ENCODE results near the gene CSTF1. TPM values are rescaled to one million over a fixed set of nuclear protein-coding genes. Genes with fewer than 3 reads are reported as not detected.

The CSTF1 gene
- total and polyA plus RNA-seq, 2 donors from 2014 or later = 16.2 to 30.7 TPM

DNA sequence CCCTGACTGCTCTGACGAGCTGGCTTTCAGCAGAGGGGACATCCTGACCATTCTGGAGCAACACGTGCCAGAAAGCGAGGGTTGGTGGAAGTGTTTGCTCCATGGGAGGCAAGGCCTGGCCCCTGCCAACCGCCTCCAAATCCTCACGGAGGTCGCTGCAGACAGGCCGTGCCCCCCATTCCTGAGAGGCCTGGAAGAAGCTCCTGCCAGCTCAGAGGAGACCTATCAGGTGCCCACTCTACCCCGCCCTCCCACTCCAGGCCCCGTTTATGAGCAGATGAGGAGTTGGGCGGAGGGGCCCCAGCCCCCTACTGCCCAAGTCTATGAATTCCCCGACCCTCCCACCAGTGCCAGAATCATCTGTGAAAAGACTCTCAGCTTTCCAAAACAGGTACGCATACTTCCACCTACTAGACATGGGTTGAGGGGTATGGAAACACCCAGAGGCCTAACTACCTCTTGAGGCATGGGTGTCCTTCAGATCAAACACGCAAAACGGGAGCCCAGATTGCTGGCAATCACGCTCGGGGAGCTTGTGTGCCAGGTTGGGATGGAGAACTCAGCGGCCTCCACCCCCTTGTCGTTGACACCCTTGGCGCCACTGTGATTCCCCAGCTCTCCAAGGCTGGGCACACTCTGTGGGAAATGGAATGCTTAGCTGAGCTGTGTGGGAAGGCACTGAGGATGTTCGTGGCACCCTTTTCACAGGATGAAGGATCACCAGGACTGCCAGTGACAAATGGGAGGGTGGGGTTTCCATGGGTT, 44.9 kb downstream of the CSTF1 start:
- intact Hi-C loops (cut with DNase I) = no loop called here
- H3K27ac ChIP-seq (ENCODE audit: low read depth in 2 of 2, low read length in 2 of 2) = no peak overlapping the region
- no peaks in the 10 kb centered on the region for H3K36me3 ChIP-seq (ENCODE audit: control insufficient read depth in 2 of 3, insufficient read depth in 3 of 3, low read length in 3 of 3)
- H3K9ac ChIP-seq (ENCODE audit: low read length in 3 of 3) = no peak overlapping the region
- no peak overlapping the region for H3K4me3 ChIP-seq (ENCODE audit: low read length in 3 of 3)
- H3K4me1 ChIP-seq (ENCODE audit: control insufficient read depth in 2 of 3, insufficient read depth in 2 of 3, low read depth in 1 of 3, low read length in 3 of 3) = no peaks in the 10 kb centered on the region
- TF ChIP-seq, protein P1, sequence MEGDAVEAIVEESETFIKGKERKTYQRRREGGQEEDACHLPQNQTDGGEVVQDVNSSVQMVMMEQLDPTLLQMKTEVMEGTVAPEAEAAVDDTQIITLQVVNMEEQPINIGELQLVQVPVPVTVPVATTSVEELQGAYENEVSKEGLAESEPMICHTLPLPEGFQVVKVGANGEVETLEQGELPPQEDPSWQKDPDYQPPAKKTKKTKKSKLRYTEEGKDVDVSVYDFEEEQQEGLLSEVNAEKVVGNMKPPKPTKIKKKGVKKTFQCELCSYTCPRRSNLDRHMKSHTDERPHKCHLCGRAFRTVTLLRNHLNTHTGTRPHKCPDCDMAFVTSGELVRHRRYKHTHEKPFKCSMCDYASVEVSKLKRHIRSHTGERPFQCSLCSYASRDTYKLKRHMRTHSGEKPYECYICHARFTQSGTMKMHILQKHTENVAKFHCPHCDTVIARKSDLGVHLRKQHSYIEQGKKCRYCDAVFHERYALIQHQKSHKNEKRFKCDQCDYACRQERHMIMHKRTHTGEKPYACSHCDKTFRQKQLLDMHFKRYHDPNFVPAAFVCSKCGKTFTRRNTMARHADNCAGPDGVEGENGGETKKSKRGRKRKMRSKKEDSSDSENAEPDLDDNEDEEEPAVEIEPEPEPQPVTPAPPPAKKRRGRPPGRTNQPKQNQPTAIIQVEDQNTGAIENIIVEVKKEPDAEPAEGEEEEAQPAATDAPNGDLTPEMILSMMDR (IDR thresholded peaks at IDR 0.05; ENCODE audit: borderline replicate concordance, extremely low read depth, insufficient read depth) = no peak
- FAIRE-seq = no peak
- DNase-seq = no peak
- H3K27me3 ChIP-seq (ENCODE audit: control insufficient read depth, insufficient read depth, low read length) = no peaks in the 10 kb centered on the region
- no peaks in the 10 kb centered on the region for H3K9me3 ChIP-seq (ENCODE audit: control insufficient read depth in 2 of 3, insufficient read depth in 1 of 3, low read length in 3 of 3)

DNA sequence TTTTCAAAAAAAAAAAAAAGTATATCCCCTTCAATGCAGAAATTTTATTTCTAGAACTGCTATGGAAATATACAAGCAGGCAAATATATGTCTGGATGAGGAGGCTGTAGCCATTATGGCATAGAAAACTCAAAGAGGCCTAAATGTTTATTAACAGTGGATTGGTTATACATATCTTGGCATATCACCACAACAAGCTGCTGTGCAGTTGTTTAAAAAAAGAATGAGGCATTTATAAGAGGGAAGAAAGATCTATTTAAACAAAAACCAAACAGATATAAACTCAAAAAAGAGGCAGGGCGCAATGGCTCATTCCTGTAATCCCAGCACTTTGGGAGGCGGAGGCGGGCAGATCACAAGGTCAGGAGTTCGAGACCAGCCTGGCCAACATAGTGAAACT, 45.8 kb downstream of the CSTF1 start:
- H3K4me1 ChIP-seq (ENCODE audit: control insufficient read depth in 2 of 3, insufficient read depth in 2 of 3, low read depth in 1 of 3, low read length in 3 of 3) = no peaks in the 10 kb centered on the region
- H3K4me3 ChIP-seq (ENCODE audit: low read length in 3 of 3) = no peak overlapping the region
- no peak overlapping the region for H3K9ac ChIP-seq (ENCODE audit: low read length in 3 of 3)
- DNase-seq (no peak), FAIRE-seq (no peak)
- TF ChIP-seq, protein P1 (IDR thresholded peaks at IDR 0.05; ENCODE audit: borderline replicate concordance, extremely low read depth, insufficient read depth) = no peak
- H3K36me3 ChIP-seq (ENCODE audit: control insufficient read depth in 2 of 3, insufficient read depth in 3 of 3, low read length in 3 of 3) = no peaks in the 10 kb centered on the region
- H3K27me3 ChIP-seq (ENCODE audit: control insufficient read depth, insufficient read depth, low read length) = no peaks in the 10 kb centered on the region
- intact Hi-C loops (cut with DNase I) = no loop called here
- no peaks in the 10 kb centered on the region for H3K9me3 ChIP-seq (ENCODE audit: control insufficient read depth in 2 of 3, insufficient read depth in 1 of 3, low read length in 3 of 3)
- no peak overlapping the region for H3K27ac ChIP-seq (ENCODE audit: low read depth in 2 of 2, low read length in 2 of 2)

DNA sequence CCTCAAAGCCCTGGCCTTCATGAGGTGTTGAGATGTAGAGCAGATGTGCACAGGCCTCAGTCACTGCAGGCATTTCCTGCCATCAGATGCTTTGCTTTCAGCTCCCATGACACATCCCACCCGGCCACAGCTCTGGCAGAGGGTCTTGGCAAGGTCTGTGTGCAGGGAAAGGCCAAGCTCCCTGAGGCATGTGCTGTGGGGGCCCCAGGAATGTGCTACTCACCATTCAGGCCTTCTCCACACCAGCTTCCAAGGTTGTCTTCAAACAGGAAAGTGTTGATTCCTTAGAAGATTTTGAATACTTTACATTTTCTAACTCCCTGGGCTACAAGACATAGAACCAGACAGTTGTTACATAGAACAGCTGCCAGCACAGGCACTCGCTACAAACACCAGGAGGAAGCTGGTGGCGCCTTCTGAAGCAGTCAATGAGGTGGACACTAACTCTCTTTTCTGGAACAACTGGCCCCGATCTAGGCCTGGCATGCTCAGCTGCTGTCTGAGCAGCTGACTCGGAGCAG, 47.4 kb downstream of the CSTF1 start:
- Histone ChIP-seq H3K27ac (ENCODE audit: low read depth in 2 of 2, low read length in 2 of 2) (peak overlapping the region in 1 of 2 donors; percentile 28), H3K4me1 (ENCODE audit: control insufficient read depth in 2 of 3, insufficient read depth in 2 of 3, low read depth in 1 of 3, low read length in 3 of 3) (no peaks in the 10 kb centered on the region), H3K9me3 (ENCODE audit: control insufficient read depth in 2 of 3, insufficient read depth in 1 of 3, low read length in 3 of 3) (no peaks in the 10 kb centered on the region), H3K4me3 (ENCODE audit: low read length in 3 of 3) (no peak overlapping the region), H3K36me3 (ENCODE audit: control insufficient read depth in 2 of 3, insufficient read depth in 3 of 3, low read length in 3 of 3) (no peaks in the 10 kb centered on the region), H3K27me3 (ENCODE audit: control insufficient read depth, insufficient read depth, low read length) (no peaks in the 10 kb centered on the region), H3K9ac (ENCODE audit: low read length in 3 of 3) (no peak overlapping the region)
- intact Hi-C loops (cut with DNase I) = no loop called here
- peak in 4 of 5 donors; percentile 34 to 79 (median 52) for DNase-seq
- no peak for FAIRE-seq
- TF ChIP-seq, protein P1 (IDR thresholded peaks at IDR 0.05; ENCODE audit: borderline replicate concordance, extremely low read depth, insufficient read depth) = no peak
